ENCODE data around the gene DPY19L1.
"Not testable (repeated sequence)": the region's sequence is repeated elsewhere in the genome, so short reads cannot be mapped to it uniquely, and the experiment has no call there.

The DPY19L1 gene

GRCh38 chr7:34988442-34989125 is 48.7 kb downstream of the DPY19L1 start:
- not testable (repeated sequence) for DNase-seq (ENCODE audit: low spot score)

GRCh38 chr7:34985155-34985554 is 52.1 kb downstream of the DPY19L1 start:
- not testable (repeated sequence) for DNase-seq (ENCODE audit: low spot score)

DNA sequence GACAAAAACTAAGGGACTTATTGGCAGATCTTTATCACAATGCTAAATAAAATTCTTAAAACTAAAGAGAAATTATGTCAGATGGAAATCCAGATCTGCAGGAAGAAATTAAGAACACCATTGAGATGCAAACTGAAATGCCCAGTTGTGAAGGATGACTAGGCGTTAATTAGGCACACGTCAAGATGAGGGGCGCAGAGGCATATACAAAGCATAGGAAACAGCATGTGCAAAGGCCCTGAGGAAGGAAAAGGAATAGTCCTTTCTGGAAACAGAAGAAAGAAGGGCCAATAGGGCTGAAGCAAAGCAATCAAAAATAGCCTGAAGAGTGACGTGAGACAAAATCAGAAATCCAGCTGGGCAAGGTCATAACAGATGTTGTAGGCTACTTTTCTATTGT is 53.1 kb downstream of the DPY19L1 start:
- not testable (repeated sequence) for DNase-seq (ENCODE audit: low spot score)

DNA sequence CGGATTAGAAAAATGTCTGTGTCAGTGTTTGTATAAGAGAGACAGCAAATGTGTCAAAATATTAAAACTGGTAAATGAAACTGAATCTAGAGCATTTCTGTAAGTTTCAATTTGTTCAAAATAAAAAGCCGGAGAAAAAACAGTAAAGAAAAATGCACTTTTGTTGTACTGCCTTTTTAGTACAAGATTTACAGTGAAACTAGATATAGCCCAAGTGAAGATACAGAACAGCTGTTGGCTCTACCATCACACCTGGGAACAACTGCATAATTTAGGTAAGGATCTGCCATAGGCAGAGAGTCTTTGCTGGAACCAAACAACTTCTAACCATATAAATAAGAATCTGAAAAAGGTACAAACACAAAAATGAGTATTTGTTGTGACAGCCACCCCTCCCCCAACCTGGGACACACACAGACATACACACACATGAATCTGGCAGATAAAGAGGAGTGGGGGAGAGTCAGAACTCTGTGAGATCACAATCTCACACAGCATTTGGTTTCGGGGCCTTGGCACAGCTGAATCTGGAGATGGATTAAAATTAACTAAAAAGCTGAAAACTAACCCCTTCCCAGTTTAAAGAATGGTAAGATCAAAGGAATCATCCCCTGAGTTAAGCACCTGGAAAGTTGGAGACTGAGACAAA is 54.8 kb downstream of the DPY19L1 start:
- DNase-seq (ENCODE audit: low spot score), result no peak

DNA sequence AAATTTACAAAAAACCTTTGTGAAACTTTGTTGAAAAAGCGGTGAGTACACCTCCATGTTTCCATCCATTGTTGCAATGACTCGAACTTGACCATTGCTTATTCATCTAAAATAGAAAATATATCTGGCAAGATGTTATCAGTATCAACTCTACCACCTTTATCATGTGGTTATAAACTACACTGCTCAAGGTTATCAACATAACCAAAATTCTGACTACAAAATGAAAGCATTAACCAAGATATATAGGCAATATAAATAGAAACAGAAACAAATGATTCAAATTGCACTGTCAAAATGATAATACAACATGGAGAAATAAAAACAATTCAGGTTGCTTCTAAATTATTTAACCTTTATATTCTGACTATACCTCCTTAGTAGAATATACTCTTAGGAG is 58.2 kb downstream of the DPY19L1 start:
- not testable (repeated sequence) for DNase-seq (ENCODE audit: low spot score)

DNA sequence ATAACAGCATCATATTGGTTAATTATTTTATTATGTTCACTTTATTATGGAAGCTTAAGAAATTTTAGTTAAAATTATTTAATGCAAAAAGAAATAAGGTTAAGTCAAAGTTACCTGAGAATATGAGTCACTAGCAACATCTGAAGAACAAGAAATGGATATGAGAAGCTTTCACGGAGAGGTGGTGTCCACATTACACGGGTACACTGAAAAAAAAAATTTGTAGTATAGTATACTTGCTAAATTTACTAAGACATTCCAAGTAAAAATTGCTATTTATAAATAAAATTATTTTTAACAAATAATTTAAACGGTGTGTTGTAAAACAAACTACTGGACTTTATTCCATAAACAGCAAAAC is 63.9 kb downstream of the DPY19L1 start:
- DNase-seq (ENCODE audit: low spot score), result no peak

- DNase-seq (ENCODE audit: low spot score), result not testable (repeated sequence)
These were observed 64.4 kb downstream of the DPY19L1 start for GRCh38 chr7:34972739-34973399.

DNA sequence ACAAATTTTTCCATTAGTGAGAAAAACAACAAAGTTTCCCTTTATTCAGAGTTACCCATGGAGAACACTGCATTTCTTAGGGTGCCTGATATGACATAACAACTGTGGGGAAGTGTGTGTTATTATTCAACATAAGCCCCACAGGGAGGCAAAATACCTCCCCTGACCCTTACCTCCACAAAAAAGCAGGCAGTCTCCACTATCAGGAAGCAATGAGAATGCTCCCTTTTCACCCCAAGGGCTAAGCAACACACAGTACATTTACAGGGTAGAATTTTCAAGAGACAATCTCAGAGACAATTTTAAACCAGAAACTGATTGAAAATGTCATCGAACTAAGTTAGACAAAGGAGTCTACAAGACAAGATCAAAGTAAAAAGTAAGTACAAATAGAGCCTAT is 69.5 kb downstream of the DPY19L1 start:
- not testable (repeated sequence) for DNase-seq (ENCODE audit: low spot score)

GRCh38 chr7:34966504-34966903 is 70.8 kb downstream of the DPY19L1 start:
- not testable (repeated sequence) for DNase-seq (ENCODE audit: low spot score)

DNA sequence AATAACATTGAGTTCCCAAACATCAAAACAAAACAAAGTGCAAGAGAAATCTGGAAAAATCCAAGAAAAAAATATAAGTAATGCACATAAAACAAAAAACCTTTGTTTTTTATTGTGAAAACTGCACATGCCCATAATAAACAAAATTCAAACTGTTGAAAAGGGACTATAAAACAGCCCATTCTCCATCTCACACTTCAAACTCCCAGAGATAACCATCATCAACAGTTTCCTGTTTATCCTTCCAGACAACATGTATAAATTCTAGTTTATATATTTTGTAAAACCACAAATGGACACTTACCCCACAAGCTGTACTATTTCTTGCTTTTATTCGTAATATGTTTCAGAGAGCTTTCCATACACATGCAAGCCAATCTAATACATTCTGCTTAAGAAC is 79.3 kb downstream of the DPY19L1 start:
- DNase-seq (ENCODE audit: low spot score), result no peak

DNA sequence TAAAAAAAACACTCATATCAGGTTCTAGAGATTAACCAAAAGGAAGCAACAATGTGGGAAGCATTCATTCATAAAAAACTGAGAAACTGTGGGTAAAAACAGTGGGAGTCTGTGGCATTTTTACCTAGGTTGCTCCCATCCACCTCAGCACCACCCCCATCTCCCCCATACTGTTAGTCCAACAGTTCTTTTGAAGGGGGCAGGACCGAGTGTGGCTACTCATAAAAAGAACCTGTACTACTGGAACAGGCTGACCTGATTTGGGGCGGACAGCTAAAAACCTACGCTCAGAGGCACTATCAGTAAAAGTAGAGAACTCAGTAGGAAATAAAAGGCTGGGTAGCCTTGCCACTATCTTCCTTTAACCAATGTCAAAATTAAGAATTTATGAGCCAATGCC is 84.5 kb downstream of the DPY19L1 start:
- DNase-seq (ENCODE audit: low spot score), result no peak

GRCh38 chr7:34949361-34949760 is 87.9 kb downstream of the DPY19L1 start:
- no peak for DNase-seq (ENCODE audit: low spot score)

DNA sequence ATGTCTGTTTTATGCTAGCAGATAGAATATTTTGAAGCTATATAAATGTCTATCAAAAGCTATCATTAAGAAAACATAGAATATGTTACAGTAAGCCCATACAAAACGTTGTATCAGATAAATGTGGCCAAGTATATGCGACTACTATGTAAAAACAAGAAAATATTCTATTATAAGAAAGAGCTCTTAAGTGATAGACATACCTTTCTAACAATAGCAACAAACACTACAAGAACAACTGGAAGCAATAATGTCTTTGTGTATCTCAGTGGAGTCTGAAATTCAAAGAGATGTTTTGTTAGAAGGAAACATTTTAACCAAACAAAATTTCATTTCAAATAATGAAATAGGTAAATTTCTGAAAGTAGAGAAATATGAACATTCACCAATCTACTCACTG is 89.9 kb downstream of the DPY19L1 start:
- DNase-seq (ENCODE audit: low spot score), result not testable (repeated sequence)

DNA sequence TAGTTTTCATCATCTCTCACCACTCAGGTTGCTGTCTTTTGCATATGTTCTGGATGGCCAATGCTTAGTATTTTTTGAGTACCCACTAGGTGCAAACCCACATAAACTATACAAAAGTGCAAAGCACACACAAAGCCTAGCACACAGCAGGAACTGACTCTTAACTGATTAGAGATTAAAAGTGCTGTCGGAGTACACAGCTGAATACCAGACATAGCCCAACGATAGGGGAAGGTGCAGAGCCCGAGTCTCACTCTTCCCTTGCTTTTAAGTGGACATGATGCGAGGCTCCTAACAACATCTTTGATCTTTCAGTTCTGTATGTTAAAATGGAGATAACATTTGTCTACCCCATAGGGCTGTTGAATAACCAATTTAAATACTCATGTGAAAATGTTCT is 90.8 kb downstream of the DPY19L1 start:
- no peak for DNase-seq (ENCODE audit: low spot score)

DNA sequence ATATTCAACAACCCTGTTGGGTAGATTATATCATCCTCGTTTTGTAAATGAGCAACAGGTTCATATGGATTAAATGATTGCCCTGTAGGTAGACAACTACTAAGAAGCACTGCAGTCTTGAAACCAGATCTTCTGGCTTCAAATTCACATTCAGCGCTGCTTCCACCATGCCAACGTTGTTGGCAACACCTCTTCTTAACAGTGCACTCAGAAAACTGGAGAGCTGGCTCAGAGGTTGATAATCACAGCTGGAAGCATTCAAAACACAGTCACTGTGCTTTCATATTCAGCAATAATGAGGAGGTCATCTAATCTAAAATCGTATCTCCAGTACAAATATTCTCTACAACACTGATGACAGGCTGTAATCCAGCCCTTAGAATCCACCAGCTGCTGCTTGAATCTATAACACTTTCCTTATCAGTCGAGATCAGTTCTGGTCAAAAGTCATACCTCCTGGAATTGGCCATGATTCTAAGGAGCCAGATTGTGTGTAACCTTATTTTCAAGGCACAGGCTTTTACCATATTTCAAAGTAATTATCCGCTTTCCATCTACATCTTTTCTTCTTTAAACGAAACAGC is 91.3 kb downstream of the DPY19L1 start:
- DNase-seq (ENCODE audit: low spot score), result not testable (repeated sequence)

- DNase-seq (ENCODE audit: low spot score), result no peak
These were observed 98.1 kb downstream of the DPY19L1 start for GRCh38 chr7:34939175-34939574.

DNA sequence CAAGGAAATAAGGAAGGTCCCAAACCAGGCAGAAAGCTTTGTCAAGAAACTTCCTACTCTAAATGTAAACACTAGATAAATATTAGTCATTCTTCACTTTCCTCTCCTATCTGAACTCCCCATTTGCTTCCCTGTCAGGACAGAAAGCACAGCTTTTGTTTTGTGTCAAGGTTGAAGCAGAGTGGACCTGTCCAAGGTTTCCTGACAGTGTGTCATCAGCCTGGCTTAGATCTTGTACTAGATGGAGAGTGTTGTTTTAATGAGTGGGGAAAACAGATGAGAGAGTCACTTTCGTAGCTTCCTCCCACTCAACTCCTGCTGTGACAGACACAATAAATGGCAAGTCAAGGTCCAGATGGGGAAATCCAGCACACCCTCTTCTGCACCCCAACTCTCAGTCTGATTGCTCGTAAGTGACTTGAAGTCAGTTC is 101.5 kb downstream of the DPY19L1 start:
- not testable (repeated sequence) for DNase-seq (ENCODE audit: low spot score)

DNA sequence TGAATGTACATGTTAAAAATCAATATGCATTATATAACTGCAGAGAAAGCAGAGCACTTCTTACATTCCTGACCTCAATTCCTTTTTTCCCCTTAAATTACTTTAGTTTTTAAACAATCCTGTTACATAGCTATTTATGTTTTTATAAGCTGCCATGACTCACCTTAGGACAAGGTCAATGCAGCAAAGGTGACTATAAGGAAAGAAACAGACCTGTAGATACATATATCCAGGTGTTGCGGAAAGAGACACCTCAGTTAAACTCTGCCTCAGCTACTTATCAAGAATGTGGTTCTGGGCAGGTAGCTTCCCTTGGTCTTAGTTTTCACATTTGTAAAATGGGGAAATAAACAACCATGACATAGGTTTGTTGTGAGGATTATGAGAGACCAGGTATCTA is 105.5 kb downstream of the DPY19L1 start:
- DNase-seq (ENCODE audit: low spot score), result no peak

- DNase-seq (ENCODE audit: low spot score), result not testable (repeated sequence)
These were observed 107.5 kb downstream of the DPY19L1 start for GRCh38 chr7:34929783-34930182.

DNA sequence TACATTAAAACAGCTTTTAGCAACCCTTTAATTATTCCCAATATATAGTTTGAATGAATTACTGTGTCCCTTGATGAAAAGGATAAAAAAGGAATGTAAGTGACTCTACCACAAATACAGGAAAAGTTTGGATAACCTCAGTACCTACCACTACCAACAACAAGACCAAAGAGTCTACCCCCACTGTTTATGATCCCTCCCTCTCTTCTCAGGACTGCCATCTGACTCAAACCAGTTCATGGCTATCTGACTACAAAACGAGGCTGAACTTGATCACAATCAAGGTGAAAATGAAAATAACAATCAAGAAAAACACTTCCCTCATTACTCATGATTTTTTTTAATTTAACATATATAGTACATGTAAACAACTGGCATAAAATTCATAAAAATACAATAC is 108.7 kb downstream of the DPY19L1 start:
- no peak for DNase-seq (ENCODE audit: low spot score)

DNA sequence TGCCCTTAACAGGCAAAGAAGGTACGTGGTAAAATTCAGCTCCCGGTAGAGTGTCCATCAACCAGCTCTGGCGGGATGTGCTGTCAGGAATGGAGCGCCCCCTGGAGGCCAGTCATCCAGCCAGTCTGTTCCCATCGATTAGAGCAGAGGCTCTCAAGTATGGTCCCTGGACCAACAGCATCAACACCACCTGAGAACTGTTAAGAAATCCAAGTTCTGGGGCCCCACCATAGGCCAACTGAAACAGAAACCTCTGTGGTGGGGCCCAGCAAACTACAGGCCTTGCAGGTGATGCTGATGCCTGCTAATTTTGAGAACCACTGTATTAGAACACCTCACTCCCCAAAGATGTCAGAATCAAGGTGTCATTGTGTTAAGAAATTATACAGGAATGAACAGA is 109.2 kb downstream of the DPY19L1 start:
- peak; percentile 54 for DNase-seq (ENCODE audit: low spot score)

- not testable (repeated sequence) for DNase-seq (ENCODE audit: low spot score)
These were observed 116.8 kb downstream of the DPY19L1 start for GRCh38 chr7:34920470-34920869.

DNA sequence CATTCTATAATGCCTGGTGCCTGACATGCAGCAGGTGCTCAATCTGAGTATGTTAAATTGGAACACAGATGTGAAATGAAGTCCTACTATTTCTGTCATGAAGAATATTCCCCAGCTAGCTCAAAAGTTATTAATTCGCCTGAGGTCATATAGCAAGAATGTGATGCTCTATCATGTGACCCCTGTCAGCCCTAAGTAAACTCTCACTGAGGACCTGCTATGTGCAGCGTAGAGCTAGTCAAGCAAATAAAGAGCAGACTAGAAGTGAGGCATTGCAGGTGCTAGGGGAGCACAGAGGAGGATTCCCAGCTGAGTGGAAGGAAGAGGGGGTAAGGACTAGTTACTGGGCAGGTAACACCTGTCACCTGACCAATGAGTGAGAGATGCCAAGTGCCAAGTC is 118.2 kb downstream of the DPY19L1 start:
- DNase-seq (ENCODE audit: low spot score), result not testable (repeated sequence)
